ENCODE data around the gene SEC22A.

The SEC22A gene

DNA sequence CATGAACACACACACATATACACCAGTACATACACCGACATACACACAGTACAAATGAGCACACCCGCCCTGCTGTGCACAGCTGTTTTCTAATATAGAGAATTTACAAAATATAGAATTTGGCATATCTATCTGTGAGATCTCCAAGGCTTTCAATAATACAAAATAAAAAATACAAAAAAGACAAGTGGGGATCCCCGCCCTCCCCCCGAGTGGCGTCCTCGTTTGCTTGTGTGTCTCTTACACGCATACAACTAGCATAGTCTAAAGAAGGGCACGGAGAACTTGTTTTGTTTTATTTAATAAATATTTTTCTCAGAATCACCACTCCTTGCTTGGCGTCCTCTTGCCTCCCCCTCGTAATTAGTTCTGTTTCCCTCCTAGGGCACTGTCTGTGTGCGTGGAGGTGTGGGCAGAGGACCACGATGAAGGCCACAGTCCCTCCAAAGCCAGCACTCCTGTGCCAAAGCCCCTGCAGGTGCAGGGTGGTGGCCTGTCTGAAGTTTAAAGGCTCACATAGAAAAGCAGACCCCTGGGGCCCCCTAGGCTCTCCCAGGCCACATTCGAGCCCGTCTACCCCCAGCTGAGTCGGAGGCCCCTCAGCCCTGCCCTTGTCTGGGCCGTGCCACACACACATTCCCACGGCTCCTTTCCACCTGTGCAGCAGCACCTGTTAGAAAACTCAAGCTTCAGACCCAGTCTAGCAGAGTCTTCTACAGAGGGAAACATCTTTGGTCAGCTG is 82.1 kb downstream of the SEC22A start:
- in situ Hi-C loops (cut with HindIII; ENCODE audit: low pct_ligation_motif_present, low sequenced_read_pairs), result no loop called here
- no peak for TF ChIP-seq CTCF (IDR thresholded peaks at IDR 0.05; ENCODE audit: low read depth, low read length, missing control alignments)
- DNase-seq, result no peak
- H3K4me3 ChIP-seq (ENCODE audit: low read depth, low read length), result no peak overlapping the region
- no peaks in the 10 kb centered on the region for H3K36me3 ChIP-seq (replicated peaks)
- no peak overlapping the region for H3K27ac ChIP-seq
- no peaks in the 10 kb centered on the region for H3K27me3 ChIP-seq (replicated peaks)

- DNase-seq, result no peak
- H3K27ac ChIP-seq, result no peak overlapping the region
- no peak for TF ChIP-seq CTCF (IDR thresholded peaks at IDR 0.05; ENCODE audit: low read depth, low read length, missing control alignments)
- H3K36me3 ChIP-seq (replicated peaks), result no peaks in the 10 kb centered on the region
- no peaks in the 10 kb centered on the region for H3K27me3 ChIP-seq (replicated peaks)
- in situ Hi-C loops (cut with HindIII; ENCODE audit: low pct_ligation_motif_present, low sequenced_read_pairs), result no loop called here
- no peak overlapping the region for H3K4me3 ChIP-seq (ENCODE audit: low read depth, low read length)
These were observed 82.8 kb downstream of the SEC22A start for GRCh38 chr3:123284399-123285010.

DNA sequence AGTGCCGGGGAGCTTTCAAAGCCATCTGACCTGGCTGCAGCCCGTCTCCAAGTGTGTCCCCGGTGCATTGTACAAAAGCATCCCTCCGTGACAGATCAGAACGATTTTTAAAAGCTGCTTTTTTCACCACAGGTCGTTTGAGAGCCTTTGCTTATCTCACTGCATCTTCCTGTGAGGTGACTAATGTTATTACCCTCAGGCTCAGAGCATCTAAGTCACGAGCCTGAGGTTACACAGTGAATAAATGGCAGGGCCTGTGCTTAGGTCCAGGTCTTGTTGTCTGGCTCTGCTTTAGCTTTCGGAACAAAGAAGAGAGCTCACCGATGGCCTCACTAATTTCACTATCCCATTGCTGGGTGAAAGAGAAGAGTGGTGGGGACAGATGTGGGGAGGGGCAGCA is 83.3 kb downstream of the SEC22A start:
- no peak for DNase-seq
- no peak for TF ChIP-seq CTCF (IDR thresholded peaks at IDR 0.05; ENCODE audit: low read depth, low read length, missing control alignments)
- no peak overlapping the region for H3K27ac ChIP-seq
- no peaks in the 10 kb centered on the region for H3K27me3 ChIP-seq (replicated peaks)
- H3K4me3 ChIP-seq (ENCODE audit: low read depth, low read length), result no peak overlapping the region
- in situ Hi-C loops (cut with HindIII; ENCODE audit: low pct_ligation_motif_present, low sequenced_read_pairs), result no loop called here
- H3K36me3 ChIP-seq (replicated peaks), result no peaks in the 10 kb centered on the region

DNA sequence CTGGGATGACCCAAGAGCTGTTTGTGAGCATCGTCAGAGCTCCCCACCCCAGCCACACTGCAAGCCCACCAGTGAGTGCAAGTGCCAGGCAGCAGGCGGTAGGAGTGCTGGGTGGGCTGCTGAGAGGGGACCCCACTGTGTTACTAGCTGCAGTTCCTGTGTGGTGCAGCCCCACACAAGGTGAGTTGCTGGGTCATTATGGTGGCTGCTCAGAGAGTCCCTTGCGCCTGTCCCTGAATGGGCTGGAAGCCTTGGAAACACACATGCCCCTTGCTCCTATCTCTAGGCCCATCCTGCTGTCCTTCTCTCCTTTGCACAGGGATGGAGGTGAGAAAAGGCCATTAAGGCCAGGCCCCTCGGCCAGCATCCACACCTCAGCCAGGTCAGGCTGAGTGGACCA is 83.7 kb downstream of the SEC22A start:
- in situ Hi-C loops (cut with HindIII; ENCODE audit: low pct_ligation_motif_present, low sequenced_read_pairs), result no loop called here
- Histone ChIP-seq H3K4me3 (ENCODE audit: low read depth, low read length) (no peak overlapping the region), H3K27me3 (replicated peaks) (no peaks in the 10 kb centered on the region), H3K27ac (no peak overlapping the region), H3K36me3 (replicated peaks) (no peaks in the 10 kb centered on the region)
- DNase-seq, result no peak
- TF ChIP-seq CTCF (IDR thresholded peaks at IDR 0.05; ENCODE audit: low read depth, low read length, missing control alignments), result no peak

DNA sequence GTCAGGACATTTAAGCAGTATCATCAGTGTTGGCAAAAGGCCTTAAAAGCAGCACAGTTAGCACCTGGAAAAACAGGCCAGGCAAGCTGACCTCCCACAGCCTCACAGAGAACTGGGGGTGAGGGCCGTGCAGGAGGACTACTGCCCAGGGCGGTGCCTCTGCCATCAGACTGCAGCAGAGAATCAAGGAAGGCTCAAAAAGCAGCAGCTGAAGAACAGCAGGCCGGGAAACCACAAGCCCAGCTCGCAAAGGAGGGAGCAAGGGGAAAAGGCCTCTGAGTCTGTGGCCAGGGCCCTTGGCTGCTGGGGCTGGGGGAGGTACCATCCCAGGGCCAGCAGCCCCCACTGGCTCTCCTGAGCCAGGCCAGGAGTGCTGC is 84.2 kb downstream of the SEC22A start:
- no peak for TF ChIP-seq CTCF (IDR thresholded peaks at IDR 0.05; ENCODE audit: low read depth, low read length, missing control alignments)
- no peak overlapping the region for H3K4me3 ChIP-seq (ENCODE audit: low read depth, low read length)
- no peak for DNase-seq
- no peaks in the 10 kb centered on the region for H3K27me3 ChIP-seq (replicated peaks)
- no peak overlapping the region for H3K27ac ChIP-seq
- H3K36me3 ChIP-seq (replicated peaks), result no peaks in the 10 kb centered on the region
- in situ Hi-C loops (cut with HindIII; ENCODE audit: low pct_ligation_motif_present, low sequenced_read_pairs), result no loop called here

Data from brain microvascular endothelial cell (primary cell).